Kidney (tissue), 14 donors: ENCODE data around the gene APOB. TPM values are rescaled to one million over a fixed set of nuclear protein-coding genes. Genes with fewer than 3 reads are reported as not detected.

Source experiments
- DNase-seq, 5 donors: peaks; one replicate each; pipeline ENCODE4 v3.0.0-alpha.2; 2013 to 2020
- FAIRE-seq: peaks from 2 replicates; lab custom pipeline; 2012; peaks lifted over from hg19 to GRCh38; lab: Jason Lieb, UNC
- H3K27ac ChIP-seq, 2 donors: one replicate each; pipeline ENCODE4 v1.7.0; 2013; ENCODE audit warnings: low read depth in 2 of 2, low read length in 2 of 2, inconsistent platforms in 1 of 2
- H3K27me3 ChIP-seq: one replicate; pipeline ENCODE4 v1.7.1; 2013; ENCODE audit warnings: low read length, inconsistent platforms; ENCODE audit not compliant: control insufficient read depth, insufficient read depth
- H3K36me3 ChIP-seq, 3 donors: one replicate each; pipeline versions ENCODE4 v1.7.0 to v1.7.1; 2013; ENCODE audit warnings: low read length in 3 of 3, control low read depth in 1 of 3, inconsistent platforms in 1 of 3; ENCODE audit not compliant: insufficient read depth in 3 of 3, control insufficient read depth in 2 of 3
- H3K4me1 ChIP-seq, 3 donors: one replicate each; pipeline versions ENCODE4 v1.7.0 to v1.7.1; 2013; ENCODE audit warnings: low read length in 3 of 3, inconsistent platforms in 1 of 3, low read depth in 1 of 3; ENCODE audit not compliant: control insufficient read depth in 2 of 3, insufficient read depth in 2 of 3
- H3K4me3 ChIP-seq, 3 donors: one replicate each; pipeline versions ENCODE4 v1.7.0 to v1.8.1; 2013; ENCODE audit warnings: low read length in 3 of 3, control low read depth in 1 of 3, inconsistent platforms in 1 of 3
- H3K9ac ChIP-seq, 3 donors: one replicate each; pipeline versions ENCODE4 v1.7.0 to v1.7.1; 2013; ENCODE audit warnings: low read length in 3 of 3, control low read depth in 1 of 3, inconsistent platforms in 1 of 3
- H3K9me3 ChIP-seq, 3 donors: one replicate each; pipeline versions ENCODE4 v1.7.0 to v1.7.1; 2013; ENCODE audit warnings: low read length in 3 of 3, control low read depth in 1 of 3, inconsistent platforms in 1 of 3; ENCODE audit not compliant: control insufficient read depth in 2 of 3, insufficient read depth in 1 of 3
- CTCF ChIP-seq: IDR thresholded peaks from 3 replicates; pipeline ENCODE4 v1.5.1; 2012; ENCODE audit warnings: mild to moderate bottlenecking, moderate library complexity, borderline replicate concordance; ENCODE audit not compliant: insufficient read depth; ENCODE audit errors: extremely low read depth
- intact Hi-C: fragments of 100-400 bp; cut with DNase I; formaldehyde crosslinking; loops from one replicate; pipeline ENCODE4 v1.11.1; 2022
- polyA plus RNA-seq: library from polyadenylated mRNA; stranded (reverse); fragments of 350-450 nt; fragmentation: Illumina TruSeq; extraction: RNeasy Lipid Tissue Mini Kit (QIAGEN cat#74804); gene quantifications from one replicate; pipeline ENCODE4 v1.2.3, GENCODE V29; 2014; ENCODE audit warnings: low read depth, low replicate concordance; ENCODE audit not compliant: insufficient read depth
- total RNA-seq: library from RNA; stranded (reverse); fragmentation: NEBNext Ultra II Directional; extraction: Animal tissue kit (Norgen Biotek cat#: 25700); gene quantifications from one replicate; pipeline ENCODE4 v1.2.1, GENCODE V29; 2021
- donor health status: control.
- donor health status: control.
- donor health status: control.
- donor health status: control.
- donor health status: control.
- donor health status: DM: yes; HTN: yes; CAD: no.
- donor health status: Normal renal cell carcinoma (clear cell type).

Gene APOB
- total and polyA plus RNA-seq, 2 donors from 2014 or later, result 0.11 to 0.57 TPM

GRCh38 chr2:20977520-20978180 lies 66.2 kb downstream of the APOB start:
- H3K9me3 ChIP-seq, result no peaks in the 10 kb centered on the region
- peaks cover 0 to 2% (median 0%) of the 10 kb centered on the region in 3 donors for H3K4me1 ChIP-seq
- no peaks in the 10 kb centered on the region for H3K27me3 ChIP-seq
- no peak overlapping the region for H3K9ac ChIP-seq
- FAIRE-seq, result no peak
- no peak overlapping the region for H3K27ac ChIP-seq
- no peak overlapping the region for H3K4me3 ChIP-seq
- DNase-seq, result no peak
- no peaks in the 10 kb centered on the region for H3K36me3 ChIP-seq
- no peak for TF ChIP-seq CTCF
- intact Hi-C loops, result no loop called here

- intact Hi-C loops, result no loop called here
- Histone ChIP-seq H3K9ac (no peak overlapping the region), H3K9me3 (no peaks in the 10 kb centered on the region), H3K4me1 (peaks cover 0 to 2% (median 0%) of the 10 kb centered on the region in 3 donors), H3K27ac (no peak overlapping the region), H3K27me3 (no peaks in the 10 kb centered on the region), H3K4me3 (no peak overlapping the region), H3K36me3 (no peaks in the 10 kb centered on the region)
- TF ChIP-seq CTCF, result no peak
- DNase-seq (no peak), FAIRE-seq (no peak)
These were observed 67.3 kb downstream of the APOB start for GRCh38 chr2:20976527-20976926.

- Histone ChIP-seq H3K9ac (no peak overlapping the region), H3K9me3 (no peaks in the 10 kb centered on the region), H3K4me1 (peaks cover 0 to 2% (median 0%) of the 10 kb centered on the region in 3 donors), H3K4me3 (no peak overlapping the region), H3K27me3 (no peaks in the 10 kb centered on the region), H3K27ac (no peak overlapping the region), H3K36me3 (no peaks in the 10 kb centered on the region)
- no peak for FAIRE-seq
- DNase-seq, result no peak
- no peak for TF ChIP-seq CTCF
- intact Hi-C loops, result no loop called here
These were observed 70.9 kb downstream of the APOB start for GRCh38 chr2:20972792-20973565.
